Thoracic aorta (tissue), 2 donors: ENCODE data around the gene IQSEC3. TPM values are rescaled to one million over a fixed set of nuclear protein-coding genes. Genes with fewer than 3 reads are reported as not detected.
"Not testable (repeated sequence)": the region's sequence is repeated elsewhere in the genome, so short reads cannot be mapped to it uniquely, and the experiment has no call there.

Experiments used
- ATAC-seq: fragments of 150-250 bp; one replicate; pipeline ENCODE4 v1.8.0; 2017; ENCODE audit warnings: low read depth; ENCODE audit not compliant: insufficient number of reproducible peaks, low FRiP score
- DNase-seq: peaks from one replicate; pipeline ENCODE4 v3.0.0-alpha.2; 2020; ENCODE audit warnings: low spot score
- H3K27ac ChIP-seq, 2 donors: fragments of 200-600 bp; sonication (generic); 1 replicate in 1 of 2; 2 replicates in 1 of 2; pipeline ENCODE4 v1.5.1; 2016; ENCODE audit warnings: mild to moderate bottlenecking in 2 of 2, moderate library complexity in 2 of 2
- H3K27me3 ChIP-seq: fragments of 200-600 bp; sonication (generic); replicated peaks from 2 replicates; pipeline ENCODE4 v1.6.0; 2016; ENCODE audit warnings: mild to moderate bottlenecking; ENCODE audit not compliant: insufficient read depth
- H3K36me3 ChIP-seq: fragments of 200-600 bp; sonication (generic); one replicate; pipeline ENCODE4 v1.5.1; 2016
- H3K4me1 ChIP-seq, 2 donors: fragments of 200-600 bp; sonication (generic); 1 replicate in 1 of 2; 2 replicates in 1 of 2; pipeline versions ENCODE4 v1.5.1 to v1.6.0; 2016; ENCODE audit warnings: low read depth in 2 of 2, mild to moderate bottlenecking in 1 of 2; ENCODE audit not compliant: control insufficient read depth in 1 of 2
- H3K4me3 ChIP-seq: fragments of 200-600 bp; sonication (generic); 2 replicates; pipeline ENCODE4 v1.5.1; 2016; ENCODE audit warnings: mild to moderate bottlenecking
- H3K9me3 ChIP-seq: fragments of 200-600 bp; sonication (generic); 2 replicates; pipeline ENCODE4 v1.5.1; 2016
- total RNA-seq, 2 donors: library from RNA; depleted of rRNA; stranded (reverse); fragments of >200 nt; gene quantifications; one replicate each; pipeline versions ENCODE4 v1.1.0 to v1.2.3, GENCODE V29; 2016
- TF ChIP-seq, protein P1 (sequence below): fragments of 200-600 bp; sonication (generic); IDR thresholded peaks from one replicate; pipeline ENCODE4 v1.5.1; 2019; ENCODE audit warnings: antibody characterized with exemption

IQSEC3 gene
- 1 to 10 TPM; 1.1 to 1.3 TPM for total RNA-seq

DNA sequence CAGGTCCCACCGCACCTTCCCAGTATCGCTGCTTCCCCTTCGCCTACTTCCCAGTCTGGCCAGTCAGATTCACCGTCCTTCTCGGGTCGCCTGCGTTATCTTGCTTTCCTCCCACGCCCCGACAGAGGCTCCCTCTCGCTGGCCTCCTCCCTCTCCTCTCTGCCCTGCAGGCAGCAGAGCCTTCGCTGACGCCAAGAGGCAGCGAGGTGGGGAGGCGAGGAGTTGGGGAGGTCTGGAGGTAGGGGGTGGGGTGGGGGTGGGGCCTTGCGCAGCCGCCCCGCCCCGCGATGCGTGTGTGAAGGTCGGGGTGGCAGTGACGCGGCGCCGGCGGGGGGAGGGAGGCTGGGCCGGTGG is at the start of gene IQSEC3:
IQSEC3 (plus strand) TSS at position 340 of the 354 bp plus-strand sequence. CDS start 116 bp downstream, outside the sequence.
- not testable (repeated sequence) for H3K36me3 ChIP-seq, H3K4me3 ChIP-seq, H3K9me3 ChIP-seq, H3K27ac ChIP-seq, H3K27me3 ChIP-seq, DNase-seq, H3K4me1 ChIP-seq, ATAC-seq

DNA sequence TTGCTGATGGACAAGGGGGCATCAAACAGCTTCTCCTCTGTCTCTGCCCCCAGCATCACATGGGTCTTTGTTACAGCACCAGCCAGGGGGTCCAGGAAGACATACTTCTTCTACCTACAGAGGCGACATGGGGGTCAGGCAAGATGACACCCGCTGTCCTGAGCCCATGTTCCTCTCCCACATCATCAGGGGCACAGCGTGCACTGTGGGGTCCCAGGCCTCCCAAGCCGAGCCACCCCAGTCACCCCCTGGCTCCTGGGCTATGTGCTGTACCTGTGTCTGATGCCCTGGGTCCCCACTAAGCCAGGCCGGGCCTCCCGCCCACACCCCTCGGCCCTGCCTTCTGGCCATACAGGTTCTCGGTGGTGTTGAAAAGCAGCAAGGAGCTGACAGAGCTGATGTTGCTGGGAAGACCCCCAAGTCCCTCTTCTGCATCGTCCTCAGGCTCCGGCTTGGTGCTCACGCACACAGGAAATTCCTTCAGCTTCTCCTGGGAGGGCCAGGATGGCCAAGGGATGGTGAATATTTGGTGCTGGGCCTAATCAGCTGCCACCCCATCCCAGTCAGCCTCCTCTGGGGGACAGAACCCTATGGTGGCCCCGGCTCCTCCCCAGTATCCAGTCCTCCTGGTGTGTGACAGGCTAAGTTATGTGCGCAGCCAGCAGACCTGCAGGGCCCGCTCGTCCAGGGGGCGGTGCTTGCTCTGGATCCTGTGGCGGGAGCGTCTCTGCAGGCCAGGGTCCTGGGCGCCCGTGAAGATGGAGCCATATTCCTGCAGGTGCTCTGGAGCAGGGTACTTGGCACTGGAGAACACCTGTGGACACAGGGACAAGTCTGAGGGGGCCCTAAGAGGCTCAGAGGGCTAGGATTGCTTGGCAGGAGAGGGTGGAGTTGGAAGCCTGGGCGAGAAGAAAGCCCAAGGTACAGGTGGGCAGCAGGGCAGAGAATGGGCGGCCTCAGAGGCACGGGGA is 48.9 kb upstream of the IQSEC3 start:
- not testable (repeated sequence) for H3K27ac ChIP-seq, DNase-seq, H3K27me3 ChIP-seq, ATAC-seq, H3K4me1 ChIP-seq, H3K36me3 ChIP-seq, H3K9me3 ChIP-seq, H3K4me3 ChIP-seq

DNA sequence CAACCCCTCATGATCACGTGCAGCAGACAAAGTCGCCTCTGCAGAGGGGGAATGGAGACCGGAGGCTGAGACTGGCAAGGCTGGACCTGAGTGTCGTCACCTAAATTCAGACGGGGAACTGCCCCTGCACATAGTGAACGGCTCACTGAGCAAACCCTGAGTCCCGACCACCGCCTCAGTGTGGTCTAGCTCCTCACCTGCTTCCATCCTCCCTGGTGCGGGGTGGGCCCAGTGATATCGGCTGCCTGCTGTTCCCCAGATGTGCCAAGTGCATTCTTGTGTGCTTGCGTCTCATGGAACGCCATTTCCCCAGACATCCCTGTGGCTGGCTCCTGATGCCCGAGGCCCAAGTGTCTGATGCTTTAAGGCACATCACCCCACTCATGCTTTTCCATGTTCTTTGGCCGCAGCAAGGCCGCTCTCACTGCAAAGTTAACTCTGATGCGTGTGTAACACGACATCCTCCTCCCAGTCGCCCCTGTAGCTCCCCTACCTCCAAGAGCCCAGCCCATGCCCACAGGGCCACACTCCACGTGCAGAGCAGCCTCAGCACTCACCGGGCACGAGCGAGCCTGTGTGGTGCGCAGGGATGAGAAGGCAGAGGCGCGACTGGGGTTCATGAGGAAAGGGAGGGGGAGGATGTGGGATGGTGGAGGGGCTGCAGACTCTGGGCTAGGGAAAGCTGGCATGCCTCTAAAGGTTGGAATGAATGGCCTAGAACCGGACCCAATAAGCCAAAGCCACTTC is 47.6 kb upstream of the IQSEC3 start:
- not testable (repeated sequence) for H3K36me3 ChIP-seq, H3K9me3 ChIP-seq, H3K27me3 ChIP-seq, H3K4me1 ChIP-seq, H3K27ac ChIP-seq, DNase-seq, ATAC-seq, H3K4me3 ChIP-seq

DNA sequence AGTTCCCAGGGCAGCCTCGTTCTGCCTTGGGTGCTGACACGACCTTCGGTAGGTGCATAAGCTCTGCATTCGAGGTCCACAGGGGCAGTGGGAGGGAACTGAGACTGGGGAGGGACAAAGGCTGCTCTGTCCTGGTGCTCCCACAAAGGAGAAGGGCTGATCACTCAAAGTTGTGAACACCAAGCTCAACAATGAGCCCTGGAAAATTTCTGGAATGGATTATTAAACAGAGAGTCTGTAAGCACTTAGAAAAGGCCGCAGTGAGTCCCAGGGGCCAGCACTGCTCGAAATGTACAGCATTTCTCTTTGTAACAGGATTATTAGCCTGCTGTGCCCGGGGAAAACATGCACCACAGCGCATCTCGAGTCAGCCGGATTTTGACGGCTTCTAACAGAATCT is 46.7 kb upstream of the IQSEC3 start:
- not testable (repeated sequence) for H3K4me1 ChIP-seq, H3K27ac ChIP-seq, H3K36me3 ChIP-seq, ATAC-seq, H3K9me3 ChIP-seq, H3K4me3 ChIP-seq, DNase-seq, H3K27me3 ChIP-seq

DNA sequence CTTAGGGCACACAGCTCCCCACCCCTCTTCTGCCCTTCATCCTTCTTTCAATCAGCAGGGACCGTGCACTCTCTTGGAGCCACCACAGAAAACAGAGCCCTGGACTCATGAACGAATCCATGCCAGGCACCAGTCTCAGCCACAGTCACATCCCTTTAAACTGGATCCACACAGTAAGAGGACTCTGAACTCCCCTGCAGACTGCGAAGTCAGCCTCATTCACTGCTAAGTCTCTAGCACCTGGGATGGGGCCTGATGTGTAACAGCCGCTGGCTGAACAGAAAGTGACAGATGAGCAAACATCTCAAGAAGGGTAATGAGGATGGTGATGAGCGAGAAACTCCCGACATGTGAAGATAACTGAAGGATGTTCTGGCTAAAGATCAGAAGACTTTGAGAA is 45.8 kb upstream of the IQSEC3 start:
- ATAC-seq, result no peak

DNA sequence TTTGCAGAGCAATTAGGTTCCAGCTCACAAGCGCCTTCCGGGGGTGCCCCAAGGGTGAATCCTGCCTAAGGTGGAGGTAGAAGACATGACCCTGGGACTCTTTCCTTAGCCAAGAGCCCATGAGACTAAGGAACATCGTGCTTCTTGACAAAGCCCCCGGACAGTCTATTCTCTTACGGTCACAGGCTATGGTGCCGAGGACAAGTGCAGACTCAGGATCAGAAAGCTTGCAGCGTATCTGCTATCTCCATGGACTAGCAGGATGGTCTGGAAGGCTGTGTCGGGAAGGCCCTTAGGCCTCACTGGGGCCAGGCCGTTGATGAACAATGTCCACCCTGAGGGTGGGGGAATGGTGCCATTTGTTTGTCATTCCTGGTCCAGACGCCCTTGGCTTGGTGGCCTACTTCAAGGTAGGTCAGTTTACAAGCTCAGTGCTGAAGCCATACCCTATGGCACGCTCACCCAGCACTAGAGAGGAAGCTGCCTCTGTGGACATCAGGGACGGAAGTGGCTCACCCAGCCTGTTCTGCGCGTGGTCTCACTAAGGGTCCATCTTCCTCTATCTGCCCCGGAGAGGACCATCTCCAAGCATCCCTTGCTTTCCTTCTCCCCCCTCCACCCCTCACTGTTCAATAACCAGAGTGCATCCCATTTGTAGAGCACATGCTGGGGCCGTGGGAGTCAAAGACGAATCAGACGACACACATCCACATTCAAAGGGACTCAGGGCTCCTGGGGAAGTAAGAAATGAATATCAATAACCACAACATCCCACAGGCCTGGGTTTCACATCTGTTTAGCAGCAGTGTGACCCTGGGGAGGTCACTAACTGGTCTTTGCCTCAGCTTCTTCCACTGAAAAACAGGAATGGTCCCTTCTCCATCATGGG is 45.0 kb upstream of the IQSEC3 start:
- TF ChIP-seq, protein P1, sequence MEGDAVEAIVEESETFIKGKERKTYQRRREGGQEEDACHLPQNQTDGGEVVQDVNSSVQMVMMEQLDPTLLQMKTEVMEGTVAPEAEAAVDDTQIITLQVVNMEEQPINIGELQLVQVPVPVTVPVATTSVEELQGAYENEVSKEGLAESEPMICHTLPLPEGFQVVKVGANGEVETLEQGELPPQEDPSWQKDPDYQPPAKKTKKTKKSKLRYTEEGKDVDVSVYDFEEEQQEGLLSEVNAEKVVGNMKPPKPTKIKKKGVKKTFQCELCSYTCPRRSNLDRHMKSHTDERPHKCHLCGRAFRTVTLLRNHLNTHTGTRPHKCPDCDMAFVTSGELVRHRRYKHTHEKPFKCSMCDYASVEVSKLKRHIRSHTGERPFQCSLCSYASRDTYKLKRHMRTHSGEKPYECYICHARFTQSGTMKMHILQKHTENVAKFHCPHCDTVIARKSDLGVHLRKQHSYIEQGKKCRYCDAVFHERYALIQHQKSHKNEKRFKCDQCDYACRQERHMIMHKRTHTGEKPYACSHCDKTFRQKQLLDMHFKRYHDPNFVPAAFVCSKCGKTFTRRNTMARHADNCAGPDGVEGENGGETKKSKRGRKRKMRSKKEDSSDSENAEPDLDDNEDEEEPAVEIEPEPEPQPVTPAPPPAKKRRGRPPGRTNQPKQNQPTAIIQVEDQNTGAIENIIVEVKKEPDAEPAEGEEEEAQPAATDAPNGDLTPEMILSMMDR, result no peak
- no peak for ATAC-seq
- H3K4me1 ChIP-seq, result no peaks in the 10 kb centered on the region
- no peak for DNase-seq
- no peak overlapping the region for H3K27ac ChIP-seq
- H3K4me3 ChIP-seq, result no peak overlapping the region
- no peaks in the 10 kb centered on the region for H3K27me3 ChIP-seq
- H3K36me3 ChIP-seq, result peaks cover 5% of the 10 kb centered on the region
- no peaks in the 10 kb centered on the region for H3K9me3 ChIP-seq

More for the DNA sequence above, 45.8 kb upstream of the IQSEC3 start:
- TF ChIP-seq, protein P1, result no peak
- no peak for DNase-seq
- Histone ChIP-seq H3K27ac (no peak overlapping the region), H3K4me3 (no peak overlapping the region), H3K4me1 (no peaks in the 10 kb centered on the region), H3K36me3 (peaks cover 5% of the 10 kb centered on the region), H3K9me3 (no peaks in the 10 kb centered on the region), H3K27me3 (no peaks in the 10 kb centered on the region)
